Measurements from ENCODE around the gene KIF26B.
"Not testable (repeated sequence)": the region's sequence is repeated elsewhere in the genome, so short reads cannot be mapped to it uniquely, and the experiment has no call there.

KIF26B gene

GRCh38 chr1:245650441-245650960 is 495.7 kb downstream of the KIF26B start:
- no peak for DNase-seq (ENCODE audit: low read depth in 3 of 3)

DNA sequence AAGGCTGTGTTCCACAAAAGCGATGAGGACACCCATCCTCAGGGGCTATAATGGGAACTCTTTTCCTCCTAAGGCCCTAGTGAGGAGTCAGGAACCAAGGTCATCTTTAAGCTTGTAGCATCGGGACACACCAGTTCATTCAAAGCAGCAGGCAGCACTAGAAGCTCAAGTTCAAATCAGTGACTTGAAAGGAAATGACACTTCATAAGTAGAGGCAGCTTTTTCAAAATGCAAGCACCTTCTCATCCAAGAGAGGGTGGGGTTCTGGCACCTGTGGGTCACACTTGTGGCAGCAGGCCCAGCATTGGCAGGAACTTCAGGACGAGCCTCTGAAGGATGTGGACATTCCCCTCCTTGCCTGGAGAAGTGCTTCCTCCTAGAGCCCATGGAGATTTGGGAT is 496.3 kb downstream of the KIF26B start:
- DNase-seq (ENCODE audit: low read depth in 3 of 3) = no peak

DNA sequence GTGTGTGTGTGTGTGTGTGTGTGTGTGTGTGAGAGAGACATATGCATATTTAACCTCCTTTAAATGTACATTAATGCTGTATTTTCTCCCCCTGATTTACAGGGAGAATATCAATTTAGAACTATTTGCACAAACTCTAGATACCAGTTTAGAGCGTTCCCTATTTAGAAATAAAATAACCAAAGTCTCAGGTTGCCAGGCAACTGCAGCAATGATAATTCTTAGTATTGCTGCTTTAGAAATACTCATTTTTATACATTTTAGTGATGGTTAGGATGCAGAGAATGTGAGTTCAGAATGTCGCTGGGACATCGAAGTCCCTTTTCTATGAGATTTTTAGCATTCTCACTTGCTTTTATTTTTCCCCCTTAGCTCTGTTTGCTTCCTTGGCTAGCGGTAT is 497.3 kb downstream of the KIF26B start:
- no peak for DNase-seq (ENCODE audit: low read depth in 3 of 3)

GRCh38 chr1:245652660-245653427 is 498.1 kb downstream of the KIF26B start:
- no peak for DNase-seq (ENCODE audit: low read depth in 3 of 3)

GRCh38 chr1:245654460-245655050 is 499.8 kb downstream of the KIF26B start:
- no peak for DNase-seq (ENCODE audit: low read depth in 3 of 3)

DNA sequence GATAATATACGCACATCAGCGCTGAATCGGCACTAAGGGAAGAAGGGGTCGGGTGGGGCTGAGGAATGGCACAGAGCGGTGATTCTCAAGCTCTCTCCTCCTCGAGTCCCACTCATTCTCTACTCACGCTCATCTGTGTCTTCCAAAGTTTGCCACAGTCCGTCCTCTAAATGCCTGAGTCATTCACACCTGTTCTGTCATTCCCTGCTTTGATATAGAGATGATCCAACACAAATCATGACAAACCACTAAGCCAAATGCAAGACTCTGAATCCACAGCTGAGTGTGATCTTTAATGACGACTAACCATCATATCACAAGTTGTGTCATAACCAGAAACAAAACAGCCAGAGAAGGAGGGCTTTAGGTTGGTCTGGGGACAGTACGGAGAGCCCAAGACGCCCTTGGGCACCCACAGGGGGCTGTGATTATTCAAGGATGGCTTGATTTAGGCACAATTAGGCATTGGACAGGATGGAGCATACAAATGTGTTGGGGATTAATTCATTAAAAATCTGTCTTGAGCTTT is 501.5 kb downstream of the KIF26B start:
- no peak for DNase-seq (ENCODE audit: low read depth in 3 of 3)

DNA sequence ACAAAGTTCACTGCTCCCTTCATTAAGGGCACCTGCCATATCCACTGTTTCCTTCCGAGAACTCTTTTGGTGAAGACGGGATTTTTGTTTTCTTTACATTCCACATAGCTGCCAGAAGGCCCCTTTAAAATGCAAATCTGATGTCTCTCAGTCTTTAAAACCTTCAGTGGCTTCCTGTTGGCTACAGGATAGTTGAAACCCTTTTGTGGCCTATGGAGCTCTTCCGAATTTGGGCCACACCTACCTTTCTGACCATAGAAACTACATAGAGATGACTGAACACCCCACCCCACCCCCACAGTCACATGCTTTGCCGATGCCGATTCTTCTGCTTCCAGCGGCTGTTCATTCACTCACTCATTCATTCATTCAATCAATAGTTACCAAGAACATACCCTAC is 502.6 kb downstream of the KIF26B start:
- DNase-seq (ENCODE audit: low read depth in 3 of 3) = no peak

DNA sequence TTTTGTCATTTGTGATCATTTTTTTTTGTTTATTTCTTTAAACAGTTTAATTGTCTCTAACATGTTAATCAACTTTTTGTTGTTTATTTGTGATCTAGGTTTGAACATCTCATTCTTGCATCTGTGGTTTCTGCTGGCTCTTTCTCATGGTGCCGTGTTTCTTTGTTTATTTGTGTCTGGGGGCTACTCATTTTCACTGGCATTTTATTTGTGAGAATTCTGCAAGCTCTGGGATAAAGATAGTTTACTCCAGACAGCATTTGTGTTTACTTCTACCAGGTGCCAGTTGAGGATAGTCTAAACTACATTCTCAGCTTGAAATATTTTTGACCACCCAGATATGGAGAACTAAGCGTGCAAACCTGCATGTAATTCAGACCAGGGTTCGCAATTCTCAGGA is 508.6 kb downstream of the KIF26B start:
- DNase-seq (ENCODE audit: low read depth in 3 of 3) = no peak

GRCh38 chr1:245663841-245664240 is 509.1 kb downstream of the KIF26B start:
- DNase-seq (ENCODE audit: low read depth in 3 of 3) = no peak

DNA sequence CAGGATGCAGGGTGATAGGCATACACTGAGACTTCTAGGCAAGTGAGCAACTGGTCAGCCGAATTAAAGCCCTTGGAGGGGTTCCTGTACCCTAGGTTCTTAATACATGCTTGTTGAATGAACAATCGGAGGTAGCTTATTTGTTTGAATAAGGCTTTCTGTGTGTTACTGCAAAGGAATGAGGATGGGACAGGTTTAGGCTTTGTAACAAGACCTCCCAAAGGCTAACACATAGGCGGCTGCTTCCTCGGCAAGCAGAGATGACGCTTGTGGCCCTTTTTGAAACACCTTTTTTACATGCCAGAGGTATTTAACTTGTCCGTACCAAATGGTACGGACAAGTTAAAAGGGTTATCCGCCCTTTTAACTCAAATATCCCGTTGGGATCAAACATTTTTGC is 511.6 kb downstream of the KIF26B start:
- DNase-seq (ENCODE audit: low read depth in 3 of 3) = no peak

DNA sequence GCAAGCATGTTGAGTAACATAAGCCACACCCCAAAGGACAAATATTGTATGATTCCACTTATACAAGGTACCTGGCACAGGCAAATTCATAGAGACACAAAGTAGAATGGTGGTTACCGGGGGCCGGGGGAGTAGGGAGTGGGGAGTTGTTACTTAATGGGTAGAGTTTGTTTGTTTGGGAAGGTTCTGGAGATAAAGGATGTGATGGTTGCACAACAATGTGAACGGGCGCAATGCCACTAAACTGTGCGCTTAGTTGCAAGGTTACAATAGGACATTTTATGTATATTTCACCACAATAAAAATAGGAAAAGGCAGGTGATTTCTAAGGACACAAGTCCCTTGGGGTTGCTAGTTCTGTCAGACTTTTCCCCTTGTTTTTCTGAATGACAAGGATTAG is 516.6 kb downstream of the KIF26B start:
- no peak for DNase-seq (ENCODE audit: low read depth in 3 of 3)

DNA sequence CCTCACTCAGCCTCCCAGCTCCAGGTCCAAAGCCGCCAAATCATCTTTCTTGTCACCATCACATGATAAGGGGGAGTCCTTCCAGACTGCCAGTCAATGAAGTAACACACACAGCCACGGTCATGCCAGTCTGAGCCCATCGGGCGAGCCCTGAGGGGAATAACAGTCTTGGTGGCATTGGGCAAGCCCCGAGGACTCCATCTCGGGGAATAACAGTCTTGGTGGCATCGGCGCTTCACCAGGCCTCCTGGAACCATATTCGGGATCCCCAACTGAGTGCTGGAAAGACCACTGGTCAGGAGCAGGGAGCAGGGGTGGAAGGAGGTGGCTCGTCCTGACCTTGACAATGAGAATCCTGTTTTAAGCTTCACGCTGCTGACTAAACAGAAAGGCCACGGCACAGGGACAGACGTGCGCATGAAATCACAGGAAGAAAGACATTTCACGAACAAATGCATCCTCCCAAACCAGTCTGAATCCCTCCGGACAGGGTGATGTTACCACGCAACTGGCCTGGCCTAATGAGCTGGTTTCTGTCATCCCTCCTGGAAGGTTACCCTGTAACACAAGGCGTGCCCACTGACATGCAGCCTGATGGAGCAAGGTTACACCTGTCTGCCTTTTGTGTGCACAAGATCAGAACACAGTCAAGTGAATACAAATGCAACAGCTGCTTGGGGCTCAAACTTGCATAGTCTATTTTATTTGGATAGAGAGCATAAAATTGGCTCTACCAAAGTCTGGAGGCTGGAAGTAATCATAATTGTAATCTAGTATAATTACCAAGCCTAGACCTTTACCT is 517.4 kb downstream of the KIF26B start:
- no peak for DNase-seq (ENCODE audit: low read depth in 3 of 3)

- DNase-seq (ENCODE audit: low read depth in 3 of 3) = not testable (repeated sequence)
These were observed 518.3 kb downstream of the KIF26B start for GRCh38 chr1:245672836-245673656.

- no peak for DNase-seq (ENCODE audit: low read depth in 3 of 3)
These were observed 519.2 kb downstream of the KIF26B start for GRCh38 chr1:245673881-245674414.

- no peak for DNase-seq (ENCODE audit: low read depth in 3 of 3)
These were observed 522.9 kb downstream of the KIF26B start for GRCh38 chr1:245677461-245678240.

GRCh38 chr1:245678860-245679411 is 524.2 kb downstream of the KIF26B start:
- DNase-seq (ENCODE audit: low read depth in 3 of 3) = no peak

GRCh38 chr1:245679821-245680780 is 525.3 kb downstream of the KIF26B start:
- DNase-seq (ENCODE audit: low read depth in 3 of 3) = no peak

All from stimulated activated CD4-positive, alpha-beta T cell treated with anti-CD3 and anti-CD28 coated beads, TNF-alpha, amount 100 ng/mL, for 48 hours (primary cell).